Left lung (tissue), 10 donors: Measurements from ENCODE around the gene USB1. TPM values are rescaled to one million over a fixed set of nuclear protein-coding genes. Genes with fewer than 3 reads are reported as not detected.
"Not testable (repeated sequence)": the region's sequence is repeated elsewhere in the genome, so short reads cannot be mapped to it uniquely, and the experiment has no call there.

Experiments
- ATAC-seq: fragments of 200-7000 bp; cut with Tn5 transposase; one replicate; pipeline ENCODE4 v1.9.1; 2020; ENCODE audit warnings: moderate library complexity
- DNase-seq, 4 donors: peaks; one replicate each; pipeline ENCODE4 v3.0.0-alpha.2; 2013 to 2020
- H3K27ac ChIP-seq, 2 donors: fragments of 200-600 bp; sonication (generic) in 1 of 2; one replicate each; pipeline versions ENCODE4 v1.5.0 to v1.8.0; 2020 to 2021
- H3K27me3 ChIP-seq, 2 donors: fragments of 200-600 bp; sonication (generic) in 1 of 2; one replicate each; pipeline versions ENCODE4 v1.5.0 to v1.8.0; 2020 to 2021
- H3K36me3 ChIP-seq, 2 donors: fragments of 200-600 bp; sonication (generic) in 1 of 2; one replicate each; pipeline versions ENCODE4 v1.5.0 to v1.8.0; 2020 to 2021
- H3K4me1 ChIP-seq, 2 donors: fragments of 200-600 bp; one replicate each; pipeline ENCODE4 v1.8.0; 2021
- H3K4me3 ChIP-seq, 2 donors: fragments of 200-600 bp; sonication (generic) in 1 of 2; one replicate each; pipeline versions ENCODE4 v1.5.0 to v1.8.0; 2020 to 2021; ENCODE audit warnings: mild to moderate bottlenecking in 1 of 2
- H3K9me3 ChIP-seq, 2 donors: fragments of 200-600 bp; sonication (generic) in 1 of 2; one replicate each; pipeline versions ENCODE4 v1.5.0 to v1.8.0; 2020 to 2021
- intact Hi-C, 2 donors: fragments of 100-400 bp; cut with DNase I; formaldehyde crosslinking; loops; one replicate each; pipeline versions ENCODE4 v1.11.2 to v1.14.2; 2022
- polyA plus RNA-seq, 6 donors: library from polyadenylated mRNA; unstranded; fragments of 120-200 nt; gene quantifications; one replicate each; pipeline ENCODE4 v1.2.1, GENCODE V29; 2013; ENCODE audit not compliant: insufficient read length in 6 of 6
- total RNA-seq, 2 donors: library from RNA; stranded (reverse); fragmentation: NEBNext Ultra II Directional; extraction: Animal tissue kit (Norgen Biotek cat#: 25700); gene quantifications; one replicate each; pipeline ENCODE4 v1.2.1, GENCODE V29; 2021
- TF ChIP-seq, protein P1 (sequence below), 2 donors: fragments of 200-600 bp; sonication (generic) in 1 of 2; IDR thresholded peaks; one replicate each; pipeline versions ENCODE4 v1.5.0 to v1.8.0; 2021; ENCODE audit warnings: antibody characterized with exemption in 2 of 2
- donor health status: DM: no; HTN: yes; CAD: no.
- donor health status: DM: no; HTN: no; CAD: no.

USB1 gene
- total and polyA plus RNA-seq, 8 donors = 21.5 to 50.9 (median 25.2) TPM

DNA sequence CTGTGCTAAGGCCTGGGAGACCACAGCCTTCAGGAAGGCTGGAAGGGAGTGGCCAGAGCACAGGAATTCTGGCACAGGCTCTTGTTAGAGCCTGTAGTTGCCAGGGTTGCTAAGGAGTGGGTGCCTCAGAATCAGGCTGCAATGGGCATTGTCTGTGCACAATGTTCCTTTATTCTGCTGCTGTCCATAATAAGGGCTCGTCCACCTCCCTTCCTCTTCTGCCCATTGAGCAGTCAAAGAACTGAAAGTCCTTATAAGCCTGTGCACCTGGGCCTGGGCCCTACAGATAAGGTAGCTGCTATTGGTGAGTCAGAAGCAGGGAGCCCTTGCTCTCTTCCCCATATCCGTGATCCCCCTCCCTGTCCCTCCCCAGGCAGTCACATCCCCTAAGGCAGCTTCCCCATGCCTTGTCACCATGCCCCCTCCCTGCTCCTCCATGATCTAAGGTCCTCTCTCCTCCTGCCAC is 24.8 kb upstream of the USB1 start:
- no peak overlapping the region for H3K27ac ChIP-seq
- peak in 1 of 4 donors; percentile 14 for DNase-seq
- H3K27me3 ChIP-seq = no peaks in the 10 kb centered on the region
- no peaks in the 10 kb centered on the region for H3K36me3 ChIP-seq
- intact Hi-C loops = no loop called here
- no peak overlapping the region for H3K4me3 ChIP-seq
- no peaks in the 10 kb centered on the region for H3K4me1 ChIP-seq
- TF ChIP-seq, protein P1, sequence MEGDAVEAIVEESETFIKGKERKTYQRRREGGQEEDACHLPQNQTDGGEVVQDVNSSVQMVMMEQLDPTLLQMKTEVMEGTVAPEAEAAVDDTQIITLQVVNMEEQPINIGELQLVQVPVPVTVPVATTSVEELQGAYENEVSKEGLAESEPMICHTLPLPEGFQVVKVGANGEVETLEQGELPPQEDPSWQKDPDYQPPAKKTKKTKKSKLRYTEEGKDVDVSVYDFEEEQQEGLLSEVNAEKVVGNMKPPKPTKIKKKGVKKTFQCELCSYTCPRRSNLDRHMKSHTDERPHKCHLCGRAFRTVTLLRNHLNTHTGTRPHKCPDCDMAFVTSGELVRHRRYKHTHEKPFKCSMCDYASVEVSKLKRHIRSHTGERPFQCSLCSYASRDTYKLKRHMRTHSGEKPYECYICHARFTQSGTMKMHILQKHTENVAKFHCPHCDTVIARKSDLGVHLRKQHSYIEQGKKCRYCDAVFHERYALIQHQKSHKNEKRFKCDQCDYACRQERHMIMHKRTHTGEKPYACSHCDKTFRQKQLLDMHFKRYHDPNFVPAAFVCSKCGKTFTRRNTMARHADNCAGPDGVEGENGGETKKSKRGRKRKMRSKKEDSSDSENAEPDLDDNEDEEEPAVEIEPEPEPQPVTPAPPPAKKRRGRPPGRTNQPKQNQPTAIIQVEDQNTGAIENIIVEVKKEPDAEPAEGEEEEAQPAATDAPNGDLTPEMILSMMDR (IDR thresholded peaks at IDR 0.05) = no peak
- no peaks in the 10 kb centered on the region for H3K9me3 ChIP-seq
- peak; percentile 87 for ATAC-seq

DNA sequence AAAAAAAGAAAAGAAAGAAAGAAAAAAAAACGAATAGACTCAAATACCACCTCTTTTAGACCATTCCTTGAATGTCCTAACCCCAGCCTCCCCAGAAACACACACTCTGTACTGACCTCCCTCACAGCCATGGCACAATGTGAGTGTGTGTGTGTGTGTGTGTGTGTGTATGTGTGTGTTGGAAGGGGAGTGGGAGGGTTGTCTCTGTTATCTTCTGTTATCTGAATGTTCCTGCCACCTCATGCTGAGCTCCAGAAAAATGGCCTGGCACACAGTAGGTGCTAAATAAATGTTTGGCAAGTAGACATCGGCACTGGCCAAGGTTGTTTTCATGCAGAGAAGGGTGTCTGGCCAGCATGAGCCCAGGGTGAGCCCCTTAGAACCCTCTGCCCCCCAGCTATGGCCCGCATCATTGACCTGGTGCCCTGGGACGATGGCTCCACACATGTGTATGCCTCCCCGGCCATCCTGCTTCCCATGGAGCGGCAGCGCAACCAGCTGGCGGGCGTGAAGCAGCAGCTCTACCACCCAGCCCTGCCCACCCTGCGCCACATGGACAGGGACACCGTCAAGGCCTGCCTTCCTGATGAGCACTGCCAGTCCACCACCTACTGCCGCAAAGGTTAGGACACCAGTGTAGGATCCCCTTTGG is 23.7 kb upstream of the USB1 start:
- no peaks in the 10 kb centered on the region for H3K36me3 ChIP-seq
- intact Hi-C loops = no loop called here
- no peaks in the 10 kb centered on the region for H3K9me3 ChIP-seq
- no peaks in the 10 kb centered on the region for H3K4me1 ChIP-seq
- no peak overlapping the region for H3K27ac ChIP-seq
- DNase-seq (peak in 1 of 4 donors; percentile 68), ATAC-seq (peak; percentile 24)
- no peak overlapping the region for H3K4me3 ChIP-seq
- TF ChIP-seq, protein P1 (IDR thresholded peaks at IDR 0.05) = no peak
- no peaks in the 10 kb centered on the region for H3K27me3 ChIP-seq

DNA sequence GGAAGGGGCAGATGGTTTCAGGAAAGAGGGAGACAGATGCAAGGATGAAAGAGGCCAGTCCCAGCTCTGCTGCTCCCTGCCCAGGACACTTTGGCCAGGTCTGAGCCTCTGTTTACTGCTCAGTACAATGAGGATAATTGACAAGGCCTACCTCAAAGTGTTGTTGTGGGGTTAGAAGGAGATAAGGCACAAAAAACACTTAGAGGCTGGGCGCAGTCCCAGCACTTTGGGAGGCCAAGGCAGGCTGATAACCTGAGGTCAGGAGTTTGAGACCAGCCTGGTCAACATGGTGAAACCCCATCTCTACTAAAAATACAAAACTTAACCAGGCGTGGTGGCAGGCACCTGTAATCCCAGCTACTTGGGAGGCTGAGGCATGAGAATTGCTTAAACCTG is 23.1 kb upstream of the USB1 start:
- H3K36me3 ChIP-seq, H3K4me1 ChIP-seq, H3K27me3 ChIP-seq, H3K4me3 ChIP-seq, H3K27ac ChIP-seq, intact Hi-C loops, ATAC-seq, H3K9me3 ChIP-seq: not testable (repeated sequence)
- DNase-seq = peak in 1 of 4 donors; percentile 10

DNA sequence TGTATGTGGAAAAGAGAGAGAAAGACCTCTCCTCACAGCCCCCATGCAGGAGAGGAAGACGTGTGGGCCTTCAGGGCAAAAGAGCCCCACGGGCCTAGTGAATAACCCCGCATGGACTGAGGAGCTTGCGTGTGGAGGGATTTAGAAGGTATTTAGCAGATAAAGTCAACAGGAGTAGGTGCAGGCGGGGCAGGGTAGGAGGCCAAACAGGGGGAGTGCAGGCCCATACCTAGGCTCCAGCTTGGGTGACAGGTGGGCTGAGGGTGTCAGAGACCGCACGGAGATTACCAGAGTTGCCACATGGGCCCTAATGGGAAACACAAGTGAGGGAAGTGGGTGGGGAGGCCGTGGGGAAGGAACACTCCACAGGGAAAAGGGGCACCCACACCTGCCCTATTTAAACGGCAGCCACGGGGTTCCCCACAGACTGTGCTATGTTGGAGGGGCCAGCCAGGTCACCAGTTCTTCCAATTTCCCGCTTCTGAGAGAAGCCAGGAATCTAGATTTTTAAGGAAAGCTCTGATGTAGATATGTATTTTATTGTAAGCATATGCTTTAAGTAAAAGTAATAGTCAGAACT is 22.1 kb upstream of the USB1 start:
- Histone ChIP-seq H3K9me3 (no peaks in the 10 kb centered on the region), H3K27ac (no peak overlapping the region), H3K4me3 (no peak overlapping the region), H3K4me1 (peaks cover 0 to 2% of the 10 kb centered on the region in 2 donors), H3K36me3 (no peaks in the 10 kb centered on the region), H3K27me3 (peaks cover 0 to 2% of the 10 kb centered on the region in 2 donors)
- TF ChIP-seq, protein P1 (IDR thresholded peaks at IDR 0.05) = no peak
- no peak for ATAC-seq
- peak in 1 of 4 donors; percentile 24 for DNase-seq
- intact Hi-C loops = no loop called here

DNA sequence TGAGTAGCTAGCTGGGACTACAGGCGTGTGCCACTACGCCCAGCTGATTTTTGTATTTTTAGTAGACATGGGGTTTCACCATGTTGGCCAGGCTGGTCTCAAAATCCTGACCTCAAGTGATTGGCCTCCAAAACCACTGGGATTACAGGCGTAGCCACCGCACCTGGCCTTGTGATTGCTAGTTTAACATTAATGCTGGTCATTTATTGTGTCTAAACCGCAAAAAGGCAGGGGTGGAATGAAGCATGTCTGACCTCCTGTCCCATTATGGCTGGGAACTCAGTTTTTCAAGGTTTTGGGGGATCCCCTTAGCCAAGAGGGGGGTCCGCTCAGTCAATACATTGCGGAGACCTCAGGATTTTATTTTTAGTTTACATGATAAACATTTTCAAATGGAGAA is 19.6 kb upstream of the USB1 start:
- no peaks in the 10 kb centered on the region for H3K9me3 ChIP-seq
- no peak overlapping the region for H3K4me3 ChIP-seq
- intact Hi-C loops = no loop called here
- H3K36me3 ChIP-seq = no peaks in the 10 kb centered on the region
- no peak overlapping the region for H3K27ac ChIP-seq
- ATAC-seq (no peak), DNase-seq (peak in 1 of 4 donors; percentile 7)
- TF ChIP-seq, protein P1 (IDR thresholded peaks at IDR 0.05) = no peak
- H3K27me3 ChIP-seq = peaks cover 0 to 19% of the 10 kb centered on the region in 2 donors
- peaks cover 11 to 13% of the 10 kb centered on the region in 2 donors for H3K4me1 ChIP-seq
